ENCODE data around the gene TNFRSF14.

DNA sequence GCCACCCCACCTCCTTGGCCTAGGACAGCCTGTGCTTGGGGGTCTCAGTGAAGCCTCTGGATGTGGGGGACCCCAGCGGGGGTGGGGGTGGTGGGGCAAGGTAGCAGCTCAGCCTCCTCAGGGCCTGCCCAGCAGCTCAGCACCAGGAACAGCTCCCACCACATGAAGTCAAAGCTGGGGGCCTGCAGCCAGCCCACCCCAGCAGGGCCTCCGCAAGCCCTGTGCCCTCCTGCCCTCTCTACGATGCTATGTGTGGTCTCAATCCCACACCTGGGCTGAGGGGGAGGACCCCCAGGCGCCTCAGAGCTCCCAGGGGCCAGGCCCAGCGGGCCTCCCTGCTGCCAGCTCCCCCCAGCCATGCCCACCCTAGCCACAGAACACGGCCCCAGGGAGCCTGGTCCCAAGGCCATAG, 48.4 kb upstream of the TNFRSF14 start:
- TF ChIP-seq FOXM1 (IDR thresholded peaks at IDR 0.05; ENCODE audit: borderline replicate concordance): no peak
- no peak for TF ChIP-seq CTBP1 (IDR thresholded peaks at IDR 0.05; ENCODE audit: borderline replicate concordance)
- no peak for TF ChIP-seq FOXA1 (IDR thresholded peaks at IDR 0.05)
- no peak for TF ChIP-seq HDGF (IDR thresholded peaks at IDR 0.05; ENCODE audit: borderline replicate concordance)
- TF ChIP-seq PKNOX1 (IDR thresholded peaks at IDR 0.05): no peak
- TF ChIP-seq NFRKB (IDR thresholded peaks at IDR 0.05): no peak
- TF ChIP-seq ELF4 (IDR thresholded peaks at IDR 0.05): no peak
- no peak for TF ChIP-seq SP1 (IDR thresholded peaks at IDR 0.05)
- TF ChIP-seq SUZ12 (IDR thresholded peaks at IDR 0.05): no peak
- no peak for TF ChIP-seq ARNT (IDR thresholded peaks at IDR 0.05)
- TF ChIP-seq FOXK2 (IDR thresholded peaks at IDR 0.05): no peak
- TF ChIP-seq LEF1 (IDR thresholded peaks at IDR 0.05; ENCODE audit: borderline replicate concordance): no peak
- TF ChIP-seq TARDBP (IDR thresholded peaks at IDR 0.05): no peak
